Right atrium auricular region (tissue), 2 donors: Measurements from ENCODE around the gene DCP1B. TPM values are rescaled to one million over a fixed set of nuclear protein-coding genes. Genes with fewer than 3 reads are reported as not detected.

Experiments used
- DNase-seq: peaks from one replicate; pipeline ENCODE4 v3.0.0-alpha.2; 2019; ENCODE audit warnings: low spot score
- H3K27ac ChIP-seq, 2 donors: fragments of 200-600 bp; sonication (generic); 1 replicate in 1 of 2; 2 replicates in 1 of 2; pipeline ENCODE4 v1.5.1; 2016 to 2019
- H3K27me3 ChIP-seq, 2 donors: fragments of 200-600 bp; sonication (generic); one replicate each; pipeline versions ENCODE4 v1.5.1 to v1.6.0; 2017 to 2019
- H3K36me3 ChIP-seq: fragments of 200-600 bp; sonication (generic); one replicate; pipeline ENCODE4 v1.5.1; 2016
- H3K4me1 ChIP-seq, 2 donors: fragments of 200-600 bp; sonication (generic); one replicate each; pipeline versions ENCODE4 v1.5.1 to v1.6.0; 2017 to 2019
- H3K4me3 ChIP-seq, 2 donors: fragments of 200-600 bp; sonication (generic); 1 replicate in 1 of 2; 2 replicates in 1 of 2; pipeline ENCODE4 v1.5.1; 2017 to 2019; ENCODE audit warnings: mild to moderate bottlenecking in 1 of 2, moderate library complexity in 1 of 2
- H3K9me3 ChIP-seq, 2 donors: fragments of 200-600 bp; sonication (generic); one replicate each; pipeline ENCODE4 v1.5.1; 2019
- CTCF ChIP-seq, 2 donors: fragments of 200-600 bp; sonication (generic); IDR thresholded peaks; one replicate each; pipeline ENCODE4 v1.5.1; 2019; ENCODE audit warnings: antibody characterized with exemption in 2 of 2
- total RNA-seq, 2 donors: library from RNA; depleted of rRNA; stranded (reverse); fragments of >200 nt; gene quantifications; one replicate each; pipeline ENCODE4 v1.1.0, GENCODE V29; 2016

DCP1B gene
- total RNA-seq, 2 donors from 2014 or later, result 5.8 to 6.2 TPM

- DNase-seq, result no peak
- no peaks in the 10 kb centered on the region for H3K27me3 ChIP-seq
- H3K36me3 ChIP-seq, result no peaks in the 10 kb centered on the region
- TF ChIP-seq CTCF (IDR thresholded peaks at IDR 0.05), result no peak
- peaks cover 0 to 40% of the 10 kb centered on the region in 2 donors for H3K4me1 ChIP-seq
- no peak overlapping the region for H3K4me3 ChIP-seq
- H3K27ac ChIP-seq, result peak overlapping the region; percentile 28 to 80
- H3K9me3 ChIP-seq, result no peaks in the 10 kb centered on the region
These were observed 13.5 kb upstream of the DCP1B start for GRCh38 chr12:2017546-2018337.

GRCh38 chr12:2016862-2017545, 12.7 kb upstream of the DCP1B start:
- Histone ChIP-seq H3K4me3 (no peak overlapping the region), H3K4me1 (peaks cover 0 to 48% of the 10 kb centered on the region in 2 donors), H3K36me3 (no peaks in the 10 kb centered on the region), H3K27ac (peak overlapping the region; percentile 28 to 80), H3K9me3 (no peaks in the 10 kb centered on the region), H3K27me3 (no peaks in the 10 kb centered on the region)
- TF ChIP-seq CTCF (IDR thresholded peaks at IDR 0.05), result no peak
- no peak for DNase-seq

GRCh38 chr12:2014231-2014630, 10.0 kb upstream of the DCP1B start:
- no peak for TF ChIP-seq CTCF (IDR thresholded peaks at IDR 0.05)
- H3K36me3 ChIP-seq, result no peaks in the 10 kb centered on the region
- no peak for DNase-seq
- no peaks in the 10 kb centered on the region for H3K9me3 ChIP-seq
- H3K27ac ChIP-seq, result peak overlapping the region; percentile 68 to 80
- peaks cover 0 to 48% of the 10 kb centered on the region in 2 donors for H3K4me1 ChIP-seq
- no peak overlapping the region for H3K4me3 ChIP-seq
- H3K27me3 ChIP-seq, result no peaks in the 10 kb centered on the region

- Histone ChIP-seq H3K27me3 (no peaks in the 10 kb centered on the region), H3K27ac (peak overlapping the region; percentile 68 to 80), H3K4me1 (peaks cover 0 to 48% of the 10 kb centered on the region in 2 donors), H3K9me3 (no peaks in the 10 kb centered on the region), H3K4me3 (no peak overlapping the region), H3K36me3 (no peaks in the 10 kb centered on the region)
- TF ChIP-seq CTCF (IDR thresholded peaks at IDR 0.05), result no peak
- no peak for DNase-seq
These were observed 9.4 kb upstream of the DCP1B start for GRCh38 chr12:2013527-2014223.

- peak overlapping the region; percentile 68 to 80 for H3K27ac ChIP-seq
- no peak for TF ChIP-seq CTCF (IDR thresholded peaks at IDR 0.05)
- H3K4me1 ChIP-seq, result peaks cover 0 to 42% of the 10 kb centered on the region in 2 donors
- no peaks in the 10 kb centered on the region for H3K9me3 ChIP-seq
- no peaks in the 10 kb centered on the region for H3K27me3 ChIP-seq
- H3K4me3 ChIP-seq, result no peak overlapping the region
- no peaks in the 10 kb centered on the region for H3K36me3 ChIP-seq
- DNase-seq, result no peak
These were observed 8.8 kb upstream of the DCP1B start for GRCh38 chr12:2013086-2013485.
